A549 treated with AZD2906 at 1 μM for 4 hours (cell line): ENCODE results near the gene SKOR2. TPM values are rescaled to one million over a fixed set of nuclear protein-coding genes. Genes with fewer than 3 reads are reported as not detected.

ENCODE experiments used
- total RNA-seq: library from RNA; stranded (reverse); fragments of 200-300 nt; extraction: Qiagen RNA extraction; gene quantifications from 5 replicates; pipeline ENCODE4 v1.2.3, GENCODE V29; 2022

SKOR2 gene
- total RNA-seq = not detected in 5 replicates

GRCh38 chr18:47251289-47252120 is at the start of gene SKOR2:
Gene SKOR2 (minus strand): TSS chr18:47251660. CDS start chr18:47249183, 2,477 bp downstream.

GRCh38 chr18:47175898-47176575 is 75.4 kb downstream of the SKOR2 start, which contains the start of gene IER3IP1:
Gene IER3IP1 (minus strand): TSS chr18:47176364. CDS start chr18:47176277, 87 bp downstream.

Other genes starting within 250 kb of the SKOR2 start
- not detected in 5 replicates for gene ELOA2, start 216.0 kb downstream of the SKOR2 start, total RNA-seq
- gene HDHD2, start 101.2 kb downstream of the SKOR2 start, total RNA-seq = 7.9 to 10.4 TPM (median 8.7 TPM) in 5 replicates
- 16.3 to 33.6 TPM (median 18.2 TPM) in 5 replicates for gene IER3IP1, start 75.3 kb downstream of the SKOR2 start, total RNA-seq